GM12892 (cell line): ENCODE data around the gene GPC5.

ENCODE experiments used
- POLR2A ChIP-seq: IDR thresholded peaks from 2 replicates; pipeline ENCODE4 v1.6.1; 2011; ENCODE audit warnings: low read depth, low read length, control low read depth
- POLR2AphosphoS5 ChIP-seq: IDR thresholded peaks from 2 replicates; pipeline ENCODE4 v1.6.1; 2011; ENCODE audit warnings: low read depth, low read length, control low read depth

- no peak for TF ChIP-seq POLR2A
- no peak for TF ChIP-seq POLR2AphosphoS5
Measured at GRCh38 chr13:91986761-91987483, 588.5 kb downstream of the GPC5 start.
